Uterus (tissue), 2 donors: ENCODE results near the gene NAPSA.

ENCODE experiments used
- CTCF ChIP-seq, 4 experiments: fragments of 200-600 bp in 2 of 4; fragments of 450-650 bp in 2 of 4; sonication (generic) in 2 of 4; IDR thresholded peaks; one replicate each; pipeline ENCODE4 v1.5.1; 2016 to 2019; ENCODE audit warnings: antibody characterized with exemption in 4 of 4, mild to moderate bottlenecking in 2 of 4, moderate library complexity in 1 of 4
- POLR2A ChIP-seq, 2 donors: fragments of 450-650 bp; IDR thresholded peaks; one replicate each; pipeline ENCODE4 v1.6.1; 2016; ENCODE audit warnings: antibody characterized with exemption in 2 of 2, mild to moderate bottlenecking in 1 of 2, moderate library complexity in 1 of 2

GRCh38 chr19:50362030-50362412, 3.4 kb downstream of the NAPSA start:
- TF ChIP-seq CTCF (IDR thresholded peaks at IDR 0.05) (no peak), POLR2A (IDR thresholded peaks at IDR 0.05) (no peak)
